Effector memory CD4-positive, alpha-beta T cell (primary cell): ENCODE data around the gene IDH3G.
"Not testable (repeated sequence)": the region's sequence is repeated elsewhere in the genome, so short reads cannot be mapped to it uniquely, and the experiment has no call there.

Experiments used
- DNase-seq, 3 donors: peaks; one replicate each; pipeline ENCODE4 v3.0.0-alpha.2; 2020
- H3K27ac ChIP-seq: 2 replicates; pipeline ENCODE4 v1.7.0; 2013; ENCODE audit warnings: mild to moderate bottlenecking, low read length, moderate library complexity; ENCODE audit not compliant: insufficient read depth, poor library complexity, severe bottlenecking
- H3K27me3 ChIP-seq: replicated peaks from 2 replicates; pipeline ENCODE4 v1.7.0; 2013; ENCODE audit warnings: mild to moderate bottlenecking, low read length; ENCODE audit not compliant: insufficient read depth, control insufficient read depth, poor library complexity, severe bottlenecking
- H3K36me3 ChIP-seq: 2 replicates; pipeline ENCODE4 v1.7.0; 2013; ENCODE audit warnings: mild to moderate bottlenecking, low read length, moderate library complexity; ENCODE audit not compliant: control insufficient read depth, insufficient read depth
- H3K4me1 ChIP-seq: 2 replicates; pipeline ENCODE4 v1.7.0; 2013; ENCODE audit warnings: low read length, mild to moderate bottlenecking; ENCODE audit not compliant: control insufficient read depth, insufficient read depth, poor library complexity, severe bottlenecking
- H3K4me3 ChIP-seq: 2 replicates; pipeline ENCODE4 v1.7.0; 2013; ENCODE audit warnings: low read length, low read depth, mild to moderate bottlenecking; ENCODE audit not compliant: insufficient read depth, poor library complexity, severe bottlenecking
- H3K9me3 ChIP-seq: 2 replicates; pipeline ENCODE4 v1.7.0; 2013; ENCODE audit warnings: mild to moderate bottlenecking, low read length, moderate library complexity; ENCODE audit not compliant: control insufficient read depth

The IDH3G gene

GRCh38 chrX:153742111-153742510, 52.1 kb downstream of the IDH3G start:
- H3K27ac ChIP-seq, H3K9me3 ChIP-seq, H3K36me3 ChIP-seq, DNase-seq, H3K4me3 ChIP-seq, H3K27me3 ChIP-seq: not testable (repeated sequence)
- peaks cover 15% of the 10 kb centered on the region for H3K4me1 ChIP-seq

- H3K36me3 ChIP-seq: no peaks in the 10 kb centered on the region
- no peaks in the 10 kb centered on the region for H3K9me3 ChIP-seq
- H3K27ac ChIP-seq: no peak overlapping the region
- H3K4me3 ChIP-seq: no peak overlapping the region
- H3K27me3 ChIP-seq: no peaks in the 10 kb centered on the region
- H3K4me1 ChIP-seq: peaks cover 15% of the 10 kb centered on the region
- DNase-seq: no peak
These were observed 52.7 kb downstream of the IDH3G start for GRCh38 chrX:153741446-153741845.

DNA sequence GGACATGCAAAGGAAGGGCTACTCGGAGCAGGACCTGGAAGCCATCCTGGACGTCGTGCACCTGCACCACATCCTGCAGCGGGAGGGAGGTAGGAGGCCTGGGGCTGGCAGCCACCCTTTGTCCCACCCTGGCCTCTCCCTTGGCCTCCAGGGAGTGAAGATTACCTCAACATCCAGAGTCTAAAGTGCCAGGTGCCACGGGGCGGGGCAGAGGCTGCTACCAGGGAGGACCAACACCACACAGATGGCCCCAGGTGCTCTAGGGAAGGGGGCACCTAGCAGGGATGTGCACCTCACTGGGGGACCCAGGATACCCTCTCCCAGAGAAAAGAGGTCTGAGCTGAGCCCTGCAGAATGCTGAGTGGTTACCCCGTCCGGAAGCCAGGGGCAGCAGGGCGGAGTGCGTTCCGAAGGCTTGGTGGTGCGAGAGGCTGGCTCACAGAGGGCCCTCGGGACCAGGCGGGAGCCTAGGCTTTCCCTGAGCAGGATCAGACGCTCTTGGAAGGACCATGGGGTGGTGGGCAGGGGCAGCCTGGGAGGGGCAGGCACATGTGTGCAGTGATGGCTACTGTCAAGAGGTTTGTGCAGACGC, 53.4 kb downstream of the IDH3G start:
- H3K4me1 ChIP-seq: peaks cover 15% of the 10 kb centered on the region
- H3K27me3 ChIP-seq: no peaks in the 10 kb centered on the region
- H3K27ac ChIP-seq: no peak overlapping the region
- DNase-seq: no peak
- no peaks in the 10 kb centered on the region for H3K9me3 ChIP-seq
- H3K36me3 ChIP-seq: no peaks in the 10 kb centered on the region
- no peak overlapping the region for H3K4me3 ChIP-seq

DNA sequence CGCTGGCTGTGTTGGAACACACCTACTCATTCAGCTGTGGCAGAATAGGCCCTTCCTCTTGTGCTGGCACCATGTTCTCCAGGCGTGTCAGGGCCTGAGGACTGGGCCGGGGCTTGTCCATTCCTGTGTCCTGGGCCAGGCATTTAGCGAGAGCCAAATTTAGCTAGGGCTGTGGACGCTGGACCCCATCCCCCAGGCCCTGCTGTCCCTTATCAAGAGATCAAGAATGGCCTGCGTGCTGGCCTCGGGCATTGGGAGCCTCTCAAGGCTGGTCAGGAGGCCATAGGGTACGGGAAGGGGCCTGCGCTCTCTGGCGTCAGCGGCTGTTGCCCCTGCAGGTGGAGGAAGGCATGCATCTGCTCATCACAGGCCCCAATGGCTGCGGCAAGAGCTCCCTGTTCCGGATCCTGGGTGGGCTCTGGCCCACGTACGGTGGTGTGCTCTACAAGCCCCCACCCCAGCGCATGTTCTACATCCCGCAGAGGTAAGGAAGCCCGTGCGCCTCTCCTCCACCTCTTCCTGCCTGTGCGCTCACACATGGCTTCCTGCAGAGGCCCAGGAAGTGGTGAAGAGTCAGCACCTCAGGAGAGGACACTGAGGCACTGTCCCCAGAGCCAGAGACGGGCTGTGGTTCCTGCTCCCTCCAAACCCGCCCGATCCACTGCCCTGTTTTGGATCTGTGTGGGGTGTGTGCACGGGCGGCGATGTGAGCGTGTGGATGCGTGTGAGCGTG, 54.3 kb downstream of the IDH3G start:
- DNase-seq: no peak

DNA sequence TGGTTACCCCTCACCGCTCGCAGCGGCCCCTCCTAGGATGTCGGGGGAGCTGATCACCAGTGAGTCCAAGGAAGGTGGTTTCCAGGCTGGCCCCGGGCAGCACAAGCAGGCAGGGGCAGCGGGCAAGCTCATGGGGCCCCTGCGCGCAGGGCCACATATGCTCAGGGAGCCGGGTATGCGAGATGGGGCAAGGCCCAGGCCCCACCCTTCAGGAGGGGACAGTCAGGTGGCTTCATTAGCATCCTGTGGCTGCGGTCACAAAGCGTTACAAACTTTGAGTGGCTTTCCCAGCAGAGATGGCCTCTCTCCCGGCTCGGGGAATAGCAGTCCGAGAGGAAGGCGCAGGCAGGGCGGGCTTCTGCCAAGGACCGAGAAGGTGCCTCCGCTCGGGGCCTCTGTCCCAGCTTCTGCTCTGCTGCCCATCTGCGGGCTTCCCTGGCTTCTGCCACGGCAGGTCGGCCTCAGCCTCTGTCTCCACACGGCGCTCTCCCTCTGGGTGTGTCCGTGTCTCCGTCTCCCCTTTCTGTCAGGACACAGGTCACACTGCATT, 56.0 kb downstream of the IDH3G start:
- Histone ChIP-seq H3K27ac (no peak overlapping the region), H3K27me3 (no peaks in the 10 kb centered on the region), H3K4me1 (peaks cover 15% of the 10 kb centered on the region), H3K36me3 (no peaks in the 10 kb centered on the region), H3K9me3 (no peaks in the 10 kb centered on the region), H3K4me3 (no peak overlapping the region)
- DNase-seq: no peak

More for the DNA sequence above, 54.3 kb downstream of the IDH3G start:
- H3K4me1 ChIP-seq: peaks cover 15% of the 10 kb centered on the region
- H3K27ac ChIP-seq: no peak overlapping the region
- no peaks in the 10 kb centered on the region for H3K9me3 ChIP-seq
- H3K36me3 ChIP-seq: no peaks in the 10 kb centered on the region
- H3K4me3 ChIP-seq: peak overlapping the region; percentile 22
- no peaks in the 10 kb centered on the region for H3K27me3 ChIP-seq

- H3K27ac ChIP-seq: no peak overlapping the region
- no peak for DNase-seq
- no peaks in the 10 kb centered on the region for H3K9me3 ChIP-seq
- H3K4me1 ChIP-seq: peaks cover 15% of the 10 kb centered on the region
- H3K36me3 ChIP-seq: no peaks in the 10 kb centered on the region
- H3K4me3 ChIP-seq: no peak overlapping the region
- H3K27me3 ChIP-seq: no peaks in the 10 kb centered on the region
These were observed 57.2 kb downstream of the IDH3G start for GRCh38 chrX:153736871-153737441.

DNA sequence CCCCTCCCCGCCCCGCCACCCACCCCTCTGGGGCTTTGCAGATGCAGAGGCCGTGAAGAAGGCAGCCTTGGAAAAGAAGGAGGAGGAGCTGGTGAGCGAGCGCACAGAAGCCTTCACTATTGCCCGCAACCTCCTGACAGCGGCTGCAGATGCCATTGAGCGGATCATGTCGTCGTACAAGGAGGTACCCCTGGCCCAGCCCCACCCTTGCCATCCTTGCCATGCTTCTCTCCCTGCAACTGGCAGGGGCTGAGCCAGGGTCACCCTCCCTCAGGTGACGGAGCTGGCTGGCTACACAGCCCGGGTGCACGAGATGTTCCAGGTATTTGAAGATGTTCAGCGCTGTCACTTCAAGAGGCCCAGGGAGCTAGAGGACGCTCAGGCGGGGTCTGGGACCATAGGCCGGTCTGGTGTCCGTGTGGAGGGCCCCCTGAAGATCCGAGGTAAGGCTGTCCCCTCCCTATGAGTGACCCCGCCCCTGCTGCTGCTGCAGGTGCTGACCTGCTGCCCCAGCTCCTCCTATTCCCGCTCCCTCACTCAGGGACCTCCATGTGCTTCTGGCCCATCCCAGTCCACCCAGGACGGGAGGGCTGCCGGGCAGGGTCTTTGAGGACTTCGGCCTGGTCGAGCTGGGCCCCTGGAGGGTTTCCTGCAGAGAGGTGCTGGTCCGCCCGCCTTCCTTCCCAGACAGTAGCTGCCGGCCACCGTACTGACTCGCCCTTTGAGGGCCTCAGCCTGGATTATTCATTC, 57.9 kb downstream of the IDH3G start:
- Histone ChIP-seq H3K36me3 (no peaks in the 10 kb centered on the region), H3K27me3 (no peaks in the 10 kb centered on the region), H3K4me1 (peaks cover 15% of the 10 kb centered on the region), H3K9me3 (no peaks in the 10 kb centered on the region), H3K27ac (no peak overlapping the region), H3K4me3 (no peak overlapping the region)
- DNase-seq: no peak
